H9 (cell line): ENCODE results near the gene SLC25A53. TPM values are rescaled to one million over a fixed set of nuclear protein-coding genes. Genes with fewer than 3 reads are reported as not detected.

Experiments
- DNase-seq: peaks from one replicate; pipeline ENCODE4 v3.0.0-alpha.2; 2017
- H2AFZ ChIP-seq: one replicate; pipeline ENCODE4 v1.6.1; 2013; ENCODE audit warnings: mild to moderate bottlenecking, low read length, control low read depth, moderate library complexity
- H2AK5ac ChIP-seq: 2 replicates; pipeline ENCODE4 v1.6.1; 2013; ENCODE audit warnings: low read length, control low read depth, mixed read lengths; ENCODE audit not compliant: insufficient read length
- H2BK120ac ChIP-seq: one replicate; pipeline ENCODE4 v1.6.1; 2013; ENCODE audit warnings: low read depth, mild to moderate bottlenecking, low read length, control low read depth, inconsistent platforms; ENCODE audit not compliant: poor library complexity, severe bottlenecking
- H2BK12ac ChIP-seq: 2 replicates; pipeline ENCODE4 v1.6.1; 2013; ENCODE audit warnings: low read length, control low read depth, mixed read lengths, low read depth; ENCODE audit not compliant: insufficient read length
- H2BK15ac ChIP-seq: 2 replicates; pipeline ENCODE4 v1.6.1; 2013; ENCODE audit warnings: low read depth, low read length, control low read depth
- H2BK20ac ChIP-seq: one replicate; pipeline ENCODE4 v1.6.1; 2013; ENCODE audit warnings: low read depth, mild to moderate bottlenecking, low read length, control low read depth, inconsistent platforms; ENCODE audit not compliant: poor library complexity, severe bottlenecking
- H2BK5ac ChIP-seq: 2 replicates; pipeline ENCODE4 v1.6.1; 2013; ENCODE audit warnings: low read length, control low read depth, mixed read lengths; ENCODE audit not compliant: insufficient read length
- H3K14ac ChIP-seq: 2 replicates; pipeline ENCODE4 v1.6.1; 2013; ENCODE audit warnings: low read length, control low read depth; ENCODE audit not compliant: insufficient read depth
- H3K18ac ChIP-seq: 2 replicates; pipeline ENCODE4 v1.6.1; 2013; ENCODE audit warnings: low read depth, mild to moderate bottlenecking, mixed read lengths, low read length, control low read depth; ENCODE audit not compliant: insufficient read length
- H3K23ac ChIP-seq: 2 replicates; pipeline ENCODE4 v1.6.1; 2013; ENCODE audit warnings: low read length, control low read depth, mixed read lengths, low read depth; ENCODE audit not compliant: insufficient read length
- H3K23me2 ChIP-seq: 2 replicates; pipeline ENCODE4 v1.6.1; 2013; ENCODE audit warnings: low read depth, mild to moderate bottlenecking, mixed read lengths, low read length, control low read depth; ENCODE audit not compliant: insufficient read length, poor library complexity, severe bottlenecking
- H3K27ac ChIP-seq: 2 replicates; pipeline ENCODE4 v1.5.1; 2013; ENCODE audit warnings: low read length, control low read depth, mixed read lengths, low read depth; ENCODE audit not compliant: insufficient read length
- H3K27me3 ChIP-seq: 2 replicates; pipeline ENCODE4 v1.6.1; 2013; ENCODE audit warnings: low read length, control low read depth, inconsistent platforms; ENCODE audit not compliant: insufficient read depth
- H3K4ac ChIP-seq: 2 replicates; pipeline ENCODE4 v1.6.1; 2013; ENCODE audit warnings: low read depth, mild to moderate bottlenecking, control low read depth, inconsistent platforms, low read length, moderate library complexity
- H3K4me1 ChIP-seq: 2 replicates; pipeline ENCODE4 v1.6.1; 2013; ENCODE audit warnings: low read length, control low read depth, inconsistent platforms; ENCODE audit not compliant: insufficient read depth
- H3K4me2 ChIP-seq: 2 replicates; pipeline ENCODE4 v1.6.1; 2013; ENCODE audit warnings: low read length, control low read depth, mixed read lengths; ENCODE audit not compliant: insufficient read length, insufficient read depth
- H3K56ac ChIP-seq: 2 replicates; pipeline ENCODE4 v1.6.1; 2013; ENCODE audit warnings: low read depth, mild to moderate bottlenecking, mixed read lengths, low read length, control low read depth; ENCODE audit not compliant: insufficient read length
- H3K79me1 ChIP-seq: 2 replicates; pipeline ENCODE4 v1.6.1; 2013; ENCODE audit warnings: low read depth, mild to moderate bottlenecking, moderate library complexity, low read length, control low read depth, inconsistent platforms; ENCODE audit not compliant: insufficient read depth, poor library complexity, severe bottlenecking
- H3K79me2 ChIP-seq: 2 replicates; pipeline ENCODE4 v1.6.1; 2013; ENCODE audit warnings: low read length, control low read depth, inconsistent platforms; ENCODE audit not compliant: insufficient read depth
- H3K9ac ChIP-seq: 2 replicates; pipeline ENCODE4 v1.6.1; 2013; ENCODE audit warnings: low read length, control low read depth, mixed read lengths; ENCODE audit not compliant: insufficient read length; ENCODE audit errors: extremely low read depth
- H3K9me3 ChIP-seq: one replicate; pipeline ENCODE4 v1.6.1; 2013; ENCODE audit warnings: low read depth, low read length, inconsistent platforms; ENCODE audit not compliant: control insufficient read depth
- H3T11ph ChIP-seq: one replicate; pipeline ENCODE4 v1.6.1; 2013; ENCODE audit warnings: mild to moderate bottlenecking, low read length, control low read depth, inconsistent platforms
- H4K20me1 ChIP-seq: one replicate; pipeline ENCODE4 v1.6.1; 2013; ENCODE audit not compliant: control insufficient read depth, insufficient read length, insufficient read depth
- H4K5ac ChIP-seq: 2 replicates; pipeline ENCODE4 v1.6.1; 2013; ENCODE audit warnings: low read depth, mild to moderate bottlenecking, mixed read lengths, low read length, control low read depth; ENCODE audit not compliant: insufficient read length
- H4K8ac ChIP-seq: replicated peaks from 2 replicates; pipeline ENCODE4 v1.6.1; 2013; ENCODE audit warnings: low read length, control low read depth, mixed read lengths, low read depth; ENCODE audit not compliant: insufficient read length
- H4K91ac ChIP-seq: 2 replicates; pipeline ENCODE4 v1.6.1; 2013; ENCODE audit warnings: low read depth, mild to moderate bottlenecking, moderate library complexity, mixed read lengths, low read length, control low read depth; ENCODE audit not compliant: insufficient read length
- H3K27ac Mint-ChIP-seq, 3 experiments: 2 replicates in 2 of 3; 3 replicates in 1 of 3; pipeline ENCODE4 v1.8.0; 2020 to 2021; ENCODE audit warnings: mixed read lengths in 3 of 3, mild to moderate bottlenecking in 1 of 3, moderate library complexity in 1 of 3
- H3K27me3 Mint-ChIP-seq: 2 replicates; pipeline ENCODE4 v1.8.0; 2021; ENCODE audit warnings: low read depth, mild to moderate bottlenecking, moderate library complexity, mixed read lengths
- H3K36me3 Mint-ChIP-seq, 3 experiments: 2 replicates in 2 of 3; 3 replicates in 1 of 3; pipeline ENCODE4 v1.8.0; 2020 to 2021; ENCODE audit warnings: low read depth in 3 of 3, mixed read lengths in 3 of 3; ENCODE audit not compliant: insufficient read depth in 1 of 3
- H3K4me1 Mint-ChIP-seq, 2 experiments: 2 replicates each; pipeline ENCODE4 v1.8.0; 2020; ENCODE audit warnings: mixed read lengths in 2 of 2
- H3K4me3 Mint-ChIP-seq, 2 experiments: 2 replicates in 1 of 2; 3 replicates in 1 of 2; pipeline ENCODE4 v1.8.0; 2020 to 2021; ENCODE audit warnings: mild to moderate bottlenecking in 2 of 2, mixed read lengths in 2 of 2, moderate library complexity in 1 of 2
- H3K9me3 Mint-ChIP-seq, 2 experiments: 2 replicates in 1 of 2; 3 replicates in 1 of 2; pipeline ENCODE4 v1.8.0; 2020; ENCODE audit warnings: mild to moderate bottlenecking in 2 of 2, mixed read lengths in 2 of 2, moderate library complexity in 1 of 2
- WGBS: extraction: QIAGEN DNeasy Blood & Tissue Kit; methylation state at CpG from one replicate; pipeline ENCODE4 v1.1.7; 2013; ENCODE audit warnings: missing lambda C conversion rate, low lambda C conversion rate, mixed read lengths; ENCODE audit not compliant: insufficient read length; ENCODE audit errors: extremely low coverage; 5-methylcytosine and 5-hydroxymethylcytosine counted together
- long read RNA-seq: library from polyadenylated mRNA; unstranded; transcript quantifications from one replicate; pipeline ENCODE4 v2.0.0, GENCODE V29; 2020
- total RNA-seq: library from RNA; stranded (reverse); gene quantifications from 2 replicates; pipeline ENCODE4 v1.2.1, GENCODE V29; 2021
- TF ChIP-seq, protein P1 (sequence below): fragments of 200-600 bp; sonication (generic); conservative IDR thresholded peaks from 3 replicates; pipeline ENCODE4 v1.8.0; 2021; ENCODE audit warnings: antibody characterized with exemption, mild to moderate bottlenecking

Gene SLC25A53, protein sequence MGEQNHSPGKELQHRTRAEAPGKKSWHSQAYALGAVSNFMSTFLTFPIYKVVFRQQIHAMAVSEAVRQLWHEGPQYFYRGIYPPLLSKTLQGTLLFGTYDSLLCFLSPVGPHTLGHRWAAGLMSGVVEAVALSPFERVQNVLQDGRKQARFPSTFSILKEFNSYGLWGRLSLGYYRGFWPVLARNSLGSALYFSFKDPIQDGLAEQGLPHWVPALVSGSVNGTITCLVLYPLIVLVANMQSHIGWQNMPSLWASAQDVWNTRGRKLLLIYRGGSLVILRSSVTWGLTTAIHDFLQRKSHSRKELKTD
- 1.3 and 1.6 TPM in 2 replicates for total RNA-seq
- long read RNA-seq, partial matches to known transcripts: 0 of 6 reads
- long read RNA-seq, other reads (novel, unspliced or antisense): 6 of 6 reads

DNA sequence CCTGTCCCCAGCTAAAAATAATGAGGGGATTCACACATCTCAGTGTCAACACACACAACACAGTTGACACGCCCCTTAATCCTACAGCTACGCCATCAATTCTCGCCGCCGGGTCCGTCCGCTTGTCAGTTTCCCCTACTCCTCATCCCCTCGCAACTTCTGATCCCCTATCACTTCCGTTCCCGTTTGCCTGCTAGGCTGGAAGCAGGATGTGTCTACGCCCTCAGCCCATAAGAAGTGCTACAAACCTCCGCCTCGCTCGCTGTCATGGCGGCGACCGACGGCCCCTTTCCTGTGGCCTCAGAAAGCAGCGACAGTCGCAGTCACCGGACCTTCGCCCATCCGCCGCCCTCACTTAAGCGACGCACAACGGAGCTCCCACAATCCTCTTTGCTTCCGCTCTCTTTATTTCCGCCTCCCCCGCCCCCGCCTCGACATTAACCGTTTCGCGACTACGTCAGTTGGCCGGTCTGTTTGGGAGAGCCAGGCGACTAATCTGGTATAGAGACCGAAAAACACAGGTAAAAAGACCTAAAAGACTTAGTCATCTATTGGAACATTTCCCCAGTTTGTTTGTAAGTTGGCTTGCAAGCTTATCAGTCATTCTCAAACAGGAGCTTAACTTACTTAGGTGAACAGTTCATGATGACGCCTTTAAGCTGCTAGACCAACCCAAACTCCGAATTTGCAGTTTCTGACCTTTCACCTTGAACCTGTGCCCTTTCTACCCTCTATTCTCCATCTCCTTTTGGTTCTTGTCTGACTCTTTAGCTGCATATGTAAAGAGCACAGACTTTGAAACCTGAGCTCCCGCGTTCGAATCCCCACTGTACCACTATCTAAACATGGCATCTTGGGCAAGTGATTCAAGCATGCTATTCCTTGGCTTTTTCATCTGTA, at the start of gene SLC25A53:
Gene SLC25A53, minus strand, starts transcription at position 380 of the 900 bp plus-strand sequence. CDS start 51,752 bp downstream, outside the sequence.
- Histone ChIP-seq H2AFZ (peak within 1 kb of the TSS; percentile 6), H3K4ac (no peak within 1 kb of the TSS), H3K18ac (peak within 1 kb of the TSS; percentile 36), H2BK20ac (no peak within 1 kb of the TSS), H3K4me2 (peak within 1 kb of the TSS; percentile 85), H3K9ac (peak within 1 kb of the TSS; percentile 75), H2BK15ac (no peak within 1 kb of the TSS), H2BK120ac (no peak within 1 kb of the TSS), H2BK12ac (no peak within 1 kb of the TSS), H2AK5ac (no peak within 1 kb of the TSS), H3K23ac (no peak within 1 kb of the TSS), H3K56ac (no peak within 1 kb of the TSS), H3K79me1 (no peaks in the 10 kb centered on the region), H3K4me1 (no peaks in the 10 kb centered on the region), H3K23me2 (no peaks in the 10 kb centered on the region), H4K91ac (no peak within 1 kb of the TSS), H3T11ph (no peak within 1 kb of the TSS), H2BK5ac (no peak within 1 kb of the TSS), H3K14ac (peak within 1 kb of the TSS; percentile 59; the same call in 1 of the 2 replicates), H3K9me3 (no peaks in the 10 kb centered on the region), H3K79me2 (no peaks in the 10 kb centered on the region), H3K27me3 (no peaks in the 10 kb centered on the region), H4K20me1 (no peaks in the 10 kb centered on the region), H4K5ac (no peak within 1 kb of the TSS), H3K27ac (peak within 1 kb of the TSS; percentile 70), H4K8ac (no peak within 1 kb of the TSS)
- no CpG with 5 or more reads among the region's 44 CpGs for WGBS
- peak; percentile 89 for DNase-seq
- Mint-ChIP-seq H3K4me3 (peak within 1 kb of the TSS; percentile 87 to 90), H3K4me1 (no peaks in the 10 kb centered on the region), H3K27ac (peak within 1 kb of the TSS; percentile 99 to 100 (median 100)), H3K9me3 (peaks cover 0 to 51% of the 10 kb centered on the region in 2 experiments; a peak in 2 of 5 replicates), H3K27me3 (no peaks in the 10 kb centered on the region), H3K36me3 (no peaks in the 10 kb centered on the region; a peak in 1 of 7 replicates)
- TF ChIP-seq, protein P1, sequence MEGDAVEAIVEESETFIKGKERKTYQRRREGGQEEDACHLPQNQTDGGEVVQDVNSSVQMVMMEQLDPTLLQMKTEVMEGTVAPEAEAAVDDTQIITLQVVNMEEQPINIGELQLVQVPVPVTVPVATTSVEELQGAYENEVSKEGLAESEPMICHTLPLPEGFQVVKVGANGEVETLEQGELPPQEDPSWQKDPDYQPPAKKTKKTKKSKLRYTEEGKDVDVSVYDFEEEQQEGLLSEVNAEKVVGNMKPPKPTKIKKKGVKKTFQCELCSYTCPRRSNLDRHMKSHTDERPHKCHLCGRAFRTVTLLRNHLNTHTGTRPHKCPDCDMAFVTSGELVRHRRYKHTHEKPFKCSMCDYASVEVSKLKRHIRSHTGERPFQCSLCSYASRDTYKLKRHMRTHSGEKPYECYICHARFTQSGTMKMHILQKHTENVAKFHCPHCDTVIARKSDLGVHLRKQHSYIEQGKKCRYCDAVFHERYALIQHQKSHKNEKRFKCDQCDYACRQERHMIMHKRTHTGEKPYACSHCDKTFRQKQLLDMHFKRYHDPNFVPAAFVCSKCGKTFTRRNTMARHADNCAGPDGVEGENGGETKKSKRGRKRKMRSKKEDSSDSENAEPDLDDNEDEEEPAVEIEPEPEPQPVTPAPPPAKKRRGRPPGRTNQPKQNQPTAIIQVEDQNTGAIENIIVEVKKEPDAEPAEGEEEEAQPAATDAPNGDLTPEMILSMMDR: no peak
